ENCODE measurements around the gene FOXK1.

Gene FOXK1

DNA sequence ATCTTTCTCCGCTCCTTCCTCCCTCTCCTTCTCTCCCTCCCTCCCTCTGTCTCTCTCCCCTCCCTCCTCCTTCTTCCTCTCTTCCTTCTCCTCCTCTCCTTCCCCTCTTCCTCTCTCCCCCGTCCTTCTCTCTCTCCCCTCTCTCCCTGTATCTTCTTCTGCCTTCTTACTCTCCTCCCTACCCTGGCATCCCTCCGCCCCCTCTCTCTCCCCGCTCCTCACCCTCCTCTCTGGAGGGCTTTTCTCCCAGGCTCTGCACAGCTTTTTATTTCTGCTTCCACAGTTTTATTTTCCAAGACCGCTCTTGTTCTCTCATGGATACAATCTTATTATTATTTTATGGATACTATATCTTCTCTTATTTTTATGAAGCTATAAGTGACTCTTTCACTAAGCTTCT, 125.9 kb downstream of the FOXK1 start:
- Mint-ChIP-seq H3K4me1 (peaks cover 31% of the 10 kb centered on the region), H3K36me3 (ENCODE audit: low read depth) (peaks cover 11% of the 10 kb centered on the region), H3K27me3 (ENCODE audit: low read depth, poor library complexity) (peaks cover 10% of the 10 kb centered on the region), H3K4me3 (no peak overlapping the region), H3K9me3 (peaks cover 6% of the 10 kb centered on the region), H3K27ac (no peak overlapping the region)
- no peak for DNase-seq
- TF ChIP-seq, protein P1, sequence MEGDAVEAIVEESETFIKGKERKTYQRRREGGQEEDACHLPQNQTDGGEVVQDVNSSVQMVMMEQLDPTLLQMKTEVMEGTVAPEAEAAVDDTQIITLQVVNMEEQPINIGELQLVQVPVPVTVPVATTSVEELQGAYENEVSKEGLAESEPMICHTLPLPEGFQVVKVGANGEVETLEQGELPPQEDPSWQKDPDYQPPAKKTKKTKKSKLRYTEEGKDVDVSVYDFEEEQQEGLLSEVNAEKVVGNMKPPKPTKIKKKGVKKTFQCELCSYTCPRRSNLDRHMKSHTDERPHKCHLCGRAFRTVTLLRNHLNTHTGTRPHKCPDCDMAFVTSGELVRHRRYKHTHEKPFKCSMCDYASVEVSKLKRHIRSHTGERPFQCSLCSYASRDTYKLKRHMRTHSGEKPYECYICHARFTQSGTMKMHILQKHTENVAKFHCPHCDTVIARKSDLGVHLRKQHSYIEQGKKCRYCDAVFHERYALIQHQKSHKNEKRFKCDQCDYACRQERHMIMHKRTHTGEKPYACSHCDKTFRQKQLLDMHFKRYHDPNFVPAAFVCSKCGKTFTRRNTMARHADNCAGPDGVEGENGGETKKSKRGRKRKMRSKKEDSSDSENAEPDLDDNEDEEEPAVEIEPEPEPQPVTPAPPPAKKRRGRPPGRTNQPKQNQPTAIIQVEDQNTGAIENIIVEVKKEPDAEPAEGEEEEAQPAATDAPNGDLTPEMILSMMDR (IDR thresholded peaks at IDR 0.05), result no peak

DNA sequence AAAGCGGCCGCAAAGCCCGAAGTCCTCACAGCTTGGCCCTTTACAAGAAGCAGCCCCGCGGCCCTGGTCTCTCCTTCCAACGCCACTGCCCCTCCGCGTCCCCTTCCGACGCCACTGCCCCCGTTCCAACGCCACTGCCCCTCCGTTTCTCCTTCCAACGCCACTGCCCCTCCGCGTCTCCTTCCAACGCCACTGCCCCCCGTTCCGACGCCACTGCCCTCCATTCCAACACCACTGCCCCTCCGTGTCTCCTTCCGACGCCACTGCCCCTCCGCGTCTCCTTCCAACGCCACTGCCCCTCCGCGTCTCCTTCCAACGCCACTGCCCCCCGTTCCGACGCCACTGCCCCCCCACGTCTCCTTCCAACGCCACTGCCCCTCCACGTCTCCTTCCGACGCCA, 126.5 kb downstream of the FOXK1 start:
- Mint-ChIP-seq H3K27me3 (ENCODE audit: low read depth, poor library complexity) (peaks cover 10% of the 10 kb centered on the region), H3K4me1 (peaks cover 31% of the 10 kb centered on the region), H3K4me3 (no peak overlapping the region), H3K36me3 (ENCODE audit: low read depth) (peaks cover 16% of the 10 kb centered on the region), H3K9me3 (peaks cover 11% of the 10 kb centered on the region), H3K27ac (no peak overlapping the region)
- no peak for DNase-seq
- TF ChIP-seq, protein P1 (IDR thresholded peaks at IDR 0.05), result no peak

GRCh38 chr7:4809091-4809591, 127.0 kb downstream of the FOXK1 start:
- H3K9me3 Mint-ChIP-seq, result peaks cover 17% of the 10 kb centered on the region
- peaks cover 27% of the 10 kb centered on the region for H3K4me1 Mint-ChIP-seq
- H3K36me3 Mint-ChIP-seq (ENCODE audit: low read depth), result peaks cover 22% of the 10 kb centered on the region
- no peak overlapping the region for H3K27ac Mint-ChIP-seq
- TF ChIP-seq, protein P1 (IDR thresholded peaks at IDR 0.05), result no peak
- H3K4me3 Mint-ChIP-seq, result no peak overlapping the region
- H3K27me3 Mint-ChIP-seq (ENCODE audit: low read depth, poor library complexity), result peaks cover 10% of the 10 kb centered on the region
- no peak for DNase-seq

DNA sequence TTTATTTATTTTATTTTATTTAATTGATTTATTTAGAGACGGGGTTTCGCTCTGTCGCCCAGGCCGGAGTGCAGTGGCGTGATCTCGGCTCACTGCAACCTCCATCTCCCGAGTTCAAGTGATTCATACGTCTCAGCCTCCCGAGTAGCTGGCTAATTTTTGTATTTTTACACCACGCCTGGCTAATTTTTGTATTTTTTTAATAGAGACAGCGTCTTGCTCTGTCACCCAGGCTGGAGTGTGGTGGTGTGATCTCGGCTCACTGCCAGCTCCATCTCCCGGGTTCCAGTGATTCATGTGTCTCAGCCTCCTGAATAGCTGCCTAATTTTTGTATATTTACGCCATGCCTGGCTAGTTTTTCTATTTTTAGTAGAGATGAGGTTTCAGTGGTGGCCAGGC, 127.6 kb downstream of the FOXK1 start:
- Mint-ChIP-seq H3K36me3 (ENCODE audit: low read depth) (peaks cover 27% of the 10 kb centered on the region), H3K4me1 (peaks cover 29% of the 10 kb centered on the region), H3K27me3 (ENCODE audit: low read depth, poor library complexity) (peaks cover 10% of the 10 kb centered on the region), H3K27ac (no peak overlapping the region), H3K4me3 (no peak overlapping the region), H3K9me3 (peaks cover 20% of the 10 kb centered on the region)
- DNase-seq, result no peak
- TF ChIP-seq, protein P1 (IDR thresholded peaks at IDR 0.05), result no peak

DNA sequence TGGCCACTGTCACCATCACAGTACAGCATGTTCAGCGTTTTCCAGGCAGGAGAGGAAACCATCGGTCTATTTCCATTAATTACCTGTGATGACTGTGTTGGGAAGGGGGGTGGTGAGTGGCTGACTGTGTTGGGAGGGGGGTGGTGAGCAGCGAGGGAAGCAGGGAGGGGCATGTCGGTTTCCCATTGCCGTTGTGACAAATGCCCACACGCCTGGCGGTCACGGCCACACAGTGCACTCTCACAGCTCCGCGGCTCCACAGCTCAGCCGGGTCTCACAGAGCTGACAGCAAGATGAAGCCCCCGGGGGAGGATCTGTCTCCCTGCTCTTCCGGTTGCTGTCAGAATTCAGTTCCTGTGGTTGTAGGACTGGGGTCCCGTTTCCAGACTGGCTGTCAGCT, 132.3 kb downstream of the FOXK1 start:
- no peak overlapping the region for H3K4me3 Mint-ChIP-seq
- H3K9me3 Mint-ChIP-seq, result peaks cover 23% of the 10 kb centered on the region
- peaks cover 3% of the 10 kb centered on the region for H3K27me3 Mint-ChIP-seq (ENCODE audit: low read depth, poor library complexity)
- DNase-seq, result no peak
- H3K36me3 Mint-ChIP-seq (ENCODE audit: low read depth), result peaks cover 31% of the 10 kb centered on the region
- peaks cover 28% of the 10 kb centered on the region for H3K4me1 Mint-ChIP-seq
- H3K27ac Mint-ChIP-seq, result peak overlapping the region; percentile 39
- TF ChIP-seq, protein P1 (IDR thresholded peaks at IDR 0.05), result no peak

- DNase-seq, result no peak
- no peak overlapping the region for H3K27ac Mint-ChIP-seq
- H3K9me3 Mint-ChIP-seq, result peaks cover 23% of the 10 kb centered on the region
- peaks cover 29% of the 10 kb centered on the region for H3K4me1 Mint-ChIP-seq
- H3K27me3 Mint-ChIP-seq (ENCODE audit: low read depth, poor library complexity), result peaks cover 3% of the 10 kb centered on the region
- H3K36me3 Mint-ChIP-seq (ENCODE audit: low read depth), result peaks cover 31% of the 10 kb centered on the region
- H3K4me3 Mint-ChIP-seq, result no peak overlapping the region
- TF ChIP-seq, protein P1 (IDR thresholded peaks at IDR 0.05), result no peak
Measured at GRCh38 chr7:4815121-4815520, 133.0 kb downstream of the FOXK1 start.
